Neutrophil (primary cell): ENCODE measurements around the gene STT3B.

Source experiments
- H3K27ac ChIP-seq: fragments of 200-600 bp; sonication (generic); 2 replicates; pipeline ENCODE4 v1.5.1; 2016; ENCODE audit warnings: mild to moderate bottlenecking, moderate library complexity
- H3K27me3 ChIP-seq: fragments of 200-600 bp; sonication (generic); 2 replicates; pipeline ENCODE4 v1.6.0; 2016; ENCODE audit warnings: mild to moderate bottlenecking
- H3K36me3 ChIP-seq: fragments of 200-600 bp; sonication (generic); 2 replicates; pipeline ENCODE4 v1.5.1; 2017
- H3K4me1 ChIP-seq, 2 experiments: fragments of 200-600 bp in 1 of 2; sonication (generic) in 1 of 2; 1 replicate in 1 of 2; 2 replicates in 1 of 2; pipeline versions ENCODE4 v1.5.1 to v1.6.1; 2013 to 2016; ENCODE audit warnings: low read depth in 1 of 2, low read length in 1 of 2, mild to moderate bottlenecking in 1 of 2, moderate library complexity in 1 of 2; ENCODE audit not compliant: control insufficient read depth in 1 of 2, insufficient read depth in 1 of 2
- H3K4me3 ChIP-seq, 2 experiments: fragments of 200-600 bp in 1 of 2; sonication (generic) in 1 of 2; 1 replicate in 1 of 2; 2 replicates in 1 of 2; pipeline ENCODE4 v1.5.1; 2013 to 2016; ENCODE audit warnings: low read depth in 1 of 2, low read length in 1 of 2, mild to moderate bottlenecking in 1 of 2, moderate library complexity in 1 of 2
- H3K9me3 ChIP-seq: fragments of 200-600 bp; sonication (generic); 2 replicates; pipeline ENCODE4 v1.5.1; 2016
- CTCF ChIP-seq: fragments of 200-600 bp; sonication (generic); IDR thresholded peaks from 2 replicates; pipeline ENCODE4 v1.5.1; 2016; ENCODE audit warnings: antibody characterized with exemption

STT3B gene

GRCh38 chr3:31676556-31676955 lies 143.8 kb downstream of the STT3B start:
- H3K9me3 ChIP-seq: no peaks in the 10 kb centered on the region
- no peaks in the 10 kb centered on the region for H3K27me3 ChIP-seq
- H3K4me1 ChIP-seq: no peaks in the 10 kb centered on the region
- no peaks in the 10 kb centered on the region for H3K36me3 ChIP-seq
- no peak overlapping the region for H3K27ac ChIP-seq
- TF ChIP-seq CTCF: no peak
- H3K4me3 ChIP-seq: no peak overlapping the region

GRCh38 chr3:31680072-31680870 lies 147.5 kb downstream of the STT3B start:
- no peaks in the 10 kb centered on the region for H3K36me3 ChIP-seq
- H3K4me1 ChIP-seq: no peaks in the 10 kb centered on the region
- no peak for TF ChIP-seq CTCF

More at GRCh38 chr3:31680072-31680870, 147.5 kb downstream of the STT3B start:
- H3K9me3 ChIP-seq: no peaks in the 10 kb centered on the region
- H3K4me3 ChIP-seq: no peak overlapping the region
- no peaks in the 10 kb centered on the region for H3K27me3 ChIP-seq
- no peak overlapping the region for H3K27ac ChIP-seq
